Measurements from ENCODE around the gene RNASEL.

- TF ChIP-seq CTCF (IDR thresholded peaks at IDR 0.05) (no peak), EZH2 (IDR thresholded peaks at IDR 0.05; ENCODE audit: borderline replicate concordance, insufficient read depth, low read depth, low read length, poor library complexity, severe bottlenecking) (no peak)
Measured at GRCh38 chr1:182620924-182621585, 32.0 kb upstream of the RNASEL start.

Data from B cell (primary cell).